PC-3 (cell line): ENCODE data around the gene NEK1. TPM values are rescaled to one million over a fixed set of nuclear protein-coding genes. Genes with fewer than 3 reads are reported as not detected.

Source experiments
- ATAC-seq: fragments of 200-7000 bp; cut with Tn5 transposase; 2 replicates; pipeline ENCODE4 v1.9.1; 2020; ENCODE audit warnings: mild to moderate bottlenecking, moderate library complexity
- BruUV-seq: library from RNA; stranded (reverse); fragments of 400-500 nt; replicated peaks from 2 replicates; lab custom pipeline; 2021; lab: Mats Ljungman, UMichigan
- CTCF ChIA-PET: fragments of 300-600 bp; sonication (Branson Sonifier 250); formaldehyde crosslinking; loops from one replicate; lab custom pipeline; 2022; ENCODE audit warnings: antibody characterized with exemption; lab: Charles Lee
- POLR2A ChIA-PET: fragments of 300-600 bp; sonication (Branson Sonifier 250); formaldehyde crosslinking; loops from one replicate; lab custom pipeline; 2022; ENCODE audit warnings: antibody characterized with exemption; ENCODE audit not compliant: unreplicated experiment; lab: Charles Lee
- DNase-seq: peaks from one replicate; pipeline ENCODE4 v3.0.0-alpha.2; 2015
- H2AFZ ChIP-seq: fragments of 300-600 bp; sonication (generic); 2 replicates; pipeline ENCODE4 v1.6.0; 2016; ENCODE audit warnings: antibody characterized with exemption, low read length
- H3F3A ChIP-seq: fragments of 300-600 bp; sonication (generic); one replicate; pipeline ENCODE4 v1.6.0; 2017; ENCODE audit warnings: antibody characterized with exemption, low read length, control low read depth, mild to moderate bottlenecking; ENCODE audit not compliant: unreplicated experiment
- H3K27ac ChIP-seq: fragments of 300-600 bp; sonication (generic); 2 replicates; pipeline ENCODE4 v1.5.1; 2016; ENCODE audit warnings: mild to moderate bottlenecking, low read length
- H3K27me3 ChIP-seq: fragments of 300-600 bp; sonication (generic); 2 replicates; pipeline ENCODE4 v1.6.1; 2016; ENCODE audit warnings: low read length, mixed read lengths
- H3K36me3 ChIP-seq: fragments of 300-600 bp; sonication (generic); 2 replicates; pipeline ENCODE4 v1.6.1; 2016; ENCODE audit warnings: low read depth, mixed run types, low read length, mixed read lengths
- H3K4me1 ChIP-seq: fragments of 300-600 bp; sonication (generic); 2 replicates; pipeline ENCODE4 v1.5.1; 2016; ENCODE audit warnings: low read length; ENCODE audit not compliant: insufficient read depth
- H3K4me2 ChIP-seq: fragments of 300-600 bp; sonication (generic); 2 replicates; pipeline ENCODE4 v1.6.0; 2016; ENCODE audit warnings: low read length
- H3K4me3 ChIP-seq: fragments of 300-600 bp; sonication (generic); 2 replicates; pipeline ENCODE4 v1.5.1; 2016; ENCODE audit warnings: mild to moderate bottlenecking, low read length, mixed read lengths
- H3K79me2 ChIP-seq: fragments of 300-600 bp; sonication (generic); 2 replicates; pipeline ENCODE4 v1.6.1; 2017; ENCODE audit warnings: low read length, mixed read lengths
- H3K9ac ChIP-seq: fragments of 300-600 bp; sonication (generic); 2 replicates; pipeline ENCODE4 v1.6.0; 2016; ENCODE audit warnings: mild to moderate bottlenecking, low read length
- H3K9me2 ChIP-seq: fragments of 300-600 bp; sonication (generic); replicated peaks from 2 replicates; pipeline ENCODE4 v1.6.1; 2016; ENCODE audit warnings: mixed run types, low read length, mixed read lengths
- H3K9me3 ChIP-seq: fragments of 300-600 bp; sonication (generic); 2 replicates; pipeline ENCODE4 v1.6.1; 2016; ENCODE audit warnings: low read length, mixed read lengths
- H4K20me1 ChIP-seq: fragments of 300-600 bp; sonication (generic); 2 replicates; pipeline ENCODE4 v1.6.1; 2016; ENCODE audit warnings: low read length, mixed read lengths
- CTCF ChIP-seq: fragments of 300-600 bp; sonication (generic); conservative IDR thresholded peaks from 2 replicates; pipeline ENCODE4 v1.5.1; 2017; ENCODE audit warnings: antibody characterized with exemption, low read depth, mild to moderate bottlenecking, low read length
- EZH2 ChIP-seq: fragments of 300-600 bp; sonication (generic); IDR thresholded peaks from one replicate; pipeline ENCODE4 v1.6.1; 2017; ENCODE audit warnings: antibody characterized with exemption, mild to moderate bottlenecking, low read length; ENCODE audit not compliant: unreplicated experiment
- EZH2phosphoT487 ChIP-seq: fragments of 300-600 bp; sonication (generic); IDR thresholded peaks from 2 replicates; pipeline ENCODE4 v1.6.1; 2018; ENCODE audit warnings: mild to moderate bottlenecking, antibody characterized with exemption, low read length, borderline replicate concordance
- intact Hi-C: fragments of 100-400 bp; cut with micrococcal nuclease; formaldehyde crosslinking; loops from 2 replicates; pipeline ENCODE4 v1.9.0; 2023
- total RNA-seq: library from RNA; depleted of rRNA; stranded (reverse); fragments of >200 nt; gene quantifications from 2 replicates; pipeline ENCODE4 v1.2.3, GENCODE V29; 2014

Gene NEK1
- total RNA-seq, 1 experiment from 2014 or later: 4.3 TPM

GRCh38 chr4:169618986-169619385, 6.6 kb upstream of the NEK1 start:
- intact Hi-C loops: no loop called here
- no peaks in the 10 kb centered on the region for H4K20me1 ChIP-seq
- ATAC-seq (no peak), DNase-seq (no peak)
- TF ChIP-seq CTCF (no peak), EZH2phosphoT487 (no peak), EZH2 (no peak)
- H3K36me3 ChIP-seq: no peaks in the 10 kb centered on the region
- BruUV-seq: no TSS peak
- peak overlapping the region; percentile 92; the same call in 1 of the 2 replicates for H3K9ac ChIP-seq
- peaks cover 19% of the 10 kb centered on the region for H3K4me1 ChIP-seq
- no peaks in the 10 kb centered on the region for H3K27me3 ChIP-seq
- no peaks in the 10 kb centered on the region for H3K9me2 ChIP-seq
- peak overlapping the region; percentile 92; the same call in 1 of the 2 replicates for H3K4me3 ChIP-seq
- ChIA-PET POLR2A (no interaction called here), CTCF (interaction anchor here (1.0 kb wide), 1 partner anchor 41 kb away, joined by 3 read pairs; no protein-coding TSS in a partner anchor)
- H2AFZ ChIP-seq: 0 out of 2 replicates have a peak overlapping the region, but pooled peaks have one; percentile 60
- H3K27ac ChIP-seq: no peak overlapping the region
- peak overlapping the region; percentile 89 for H3K4me2 ChIP-seq
- H3K9me3 ChIP-seq: no peaks in the 10 kb centered on the region
- H3F3A ChIP-seq: no peaks in the 10 kb centered on the region
- peaks cover 36% of the 10 kb centered on the region for H3K79me2 ChIP-seq

GRCh38 chr4:169618286-169618685, 5.9 kb upstream of the NEK1 start:
- no peak overlapping the region for H2AFZ ChIP-seq
- H3K4me3 ChIP-seq: no peak overlapping the region
- no peak for ATAC-seq
- CTCF ChIA-PET: no interaction called here
- H3K4me2 ChIP-seq: no peak overlapping the region
- BruUV-seq: no TSS peak
- no peaks in the 10 kb centered on the region for H3F3A ChIP-seq
- H3K9ac ChIP-seq: no peak overlapping the region
- peaks cover 29% of the 10 kb centered on the region for H3K79me2 ChIP-seq
- H3K9me2 ChIP-seq: no peaks in the 10 kb centered on the region
- POLR2A ChIA-PET: no interaction called here
- intact Hi-C loops: no loop called here
- DNase-seq: peak; percentile 9
- H3K36me3 ChIP-seq: no peaks in the 10 kb centered on the region
- H3K9me3 ChIP-seq: no peaks in the 10 kb centered on the region
- TF ChIP-seq EZH2phosphoT487 (no peak), CTCF (no peak), EZH2 (no peak)
- no peak overlapping the region for H3K27ac ChIP-seq
- no peaks in the 10 kb centered on the region for H3K27me3 ChIP-seq
- H3K4me1 ChIP-seq: peaks cover 19% of the 10 kb centered on the region
- H4K20me1 ChIP-seq: no peaks in the 10 kb centered on the region

GRCh38 chr4:169617306-169617705, 4.9 kb upstream of the NEK1 start:
- Histone ChIP-seq H3F3A (no peaks in the 10 kb centered on the region), H3K9me2 (no peaks in the 10 kb centered on the region), H3K27me3 (no peaks in the 10 kb centered on the region), H3K4me2 (no peak overlapping the region), H3K36me3 (no peaks in the 10 kb centered on the region), H2AFZ (no peak overlapping the region), H3K27ac (no peak overlapping the region), H3K9me3 (no peaks in the 10 kb centered on the region), H3K9ac (no peak overlapping the region), H3K4me3 (no peak overlapping the region), H3K4me1 (peaks cover 10% of the 10 kb centered on the region), H3K79me2 (peaks cover 19% of the 10 kb centered on the region), H4K20me1 (no peaks in the 10 kb centered on the region)
- DNase-seq: no peak
- CTCF ChIA-PET: no interaction called here
- ATAC-seq: no peak
- no peak for TF ChIP-seq EZH2
- TF ChIP-seq CTCF: no peak
- no peak for TF ChIP-seq EZH2phosphoT487
- intact Hi-C loops: no loop called here
- no TSS peak for BruUV-seq
- POLR2A ChIA-PET: no interaction called here
